PC-9 (cell line): ENCODE results near the gene ELAC1. TPM values are rescaled to one million over a fixed set of nuclear protein-coding genes. Genes with fewer than 3 reads are reported as not detected.
"Not testable (repeated sequence)": the region's sequence is repeated elsewhere in the genome, so short reads cannot be mapped to it uniquely, and the experiment has no call there.

ENCODE experiments used
- BruUV-seq: library from RNA; stranded (reverse); fragments of 400-500 nt; replicated peaks from 2 replicates; lab custom pipeline; 2021; lab: Mats Ljungman, UMichigan
- CTCF ChIA-PET: fragments of 300-600 bp; sonication (Branson Sonifier 250); formaldehyde crosslinking; loops from one replicate; lab custom pipeline; 2022; ENCODE audit warnings: antibody characterized with exemption; lab: Charles Lee
- POLR2A ChIA-PET: fragments of 300-600 bp; sonication (Branson Sonifier 250); formaldehyde crosslinking; loops from one replicate; lab custom pipeline; 2022; ENCODE audit warnings: antibody characterized with exemption; ENCODE audit not compliant: unreplicated experiment; lab: Charles Lee
- DNase-seq, 2 experiments: peaks; one replicate each; pipeline versions ENCODE4 v3.0.0 to v3.0.0-alpha.2; 2015 to 2022; ENCODE audit warnings: mixed read lengths in 1 of 2
- H2AFZ ChIP-seq: fragments of 200-600 bp; sonication (generic); 2 replicates; pipeline ENCODE4 v1.8.1; 2017; ENCODE audit warnings: antibody characterized with exemption
- H3F3A ChIP-seq: fragments of 200-600 bp; sonication (generic); 2 replicates; pipeline ENCODE4 v1.8.1; 2017; ENCODE audit warnings: antibody characterized with exemption, mild to moderate bottlenecking, low read depth; ENCODE audit not compliant: insufficient read depth
- H3K27ac ChIP-seq: fragments of 200-600 bp; sonication (generic); 2 replicates; pipeline ENCODE4 v1.6.1; 2016; ENCODE audit warnings: mixed run types
- H3K27me3 ChIP-seq: fragments of 200-600 bp; sonication (generic); 2 replicates; pipeline ENCODE4 v1.6.1; 2016; ENCODE audit warnings: low read depth, mixed run types; ENCODE audit not compliant: insufficient read depth
- H3K36me3 ChIP-seq: fragments of 200-600 bp; sonication (generic); 2 replicates; pipeline ENCODE4 v1.6.1; 2016; ENCODE audit warnings: low read depth, mixed run types
- H3K4me1 ChIP-seq: fragments of 200-600 bp; sonication (generic); replicated peaks from 2 replicates; pipeline ENCODE4 v1.6.1; 2016; ENCODE audit warnings: mixed run types; ENCODE audit not compliant: insufficient read depth
- H3K4me2 ChIP-seq: fragments of 200-600 bp; sonication (generic); 2 replicates; pipeline ENCODE4 v1.6.1; 2017; ENCODE audit warnings: mixed run types
- H3K4me3 ChIP-seq: fragments of 200-600 bp; sonication (generic); 2 replicates; pipeline ENCODE4 v1.6.1; 2016; ENCODE audit warnings: mixed run types
- H3K79me2 ChIP-seq: fragments of 200-600 bp; sonication (generic); 2 replicates; pipeline ENCODE4 v1.6.1; 2017; ENCODE audit warnings: low read depth, mixed run types
- H3K9me2 ChIP-seq: fragments of 200-600 bp; sonication (generic); 2 replicates; pipeline ENCODE4 v1.8.1; 2017; ENCODE audit warnings: mild to moderate bottlenecking; ENCODE audit not compliant: insufficient read depth
- H3K9me3 ChIP-seq: fragments of 200-600 bp; sonication (generic); 2 replicates; pipeline ENCODE4 v1.8.1; 2016; ENCODE audit warnings: low read depth; ENCODE audit not compliant: insufficient read depth
- H4K20me1 ChIP-seq: fragments of 200-600 bp; sonication (generic); 2 replicates; pipeline ENCODE4 v1.8.1; 2017; ENCODE audit not compliant: insufficient read depth
- EZH2 ChIP-seq: fragments of 200-600 bp; sonication (generic); IDR thresholded peaks from 2 replicates; pipeline ENCODE4 v1.8.0; 2017; ENCODE audit warnings: antibody characterized with exemption, low read depth
- intact Hi-C: fragments of 100-400 bp; cut with micrococcal nuclease; formaldehyde crosslinking; loops from one replicate; pipeline ENCODE4 v1.10.0; 2022; ENCODE audit not compliant: unreplicated experiment
- total RNA-seq: library from RNA; stranded (reverse); gene quantifications from 2 replicates; pipeline ENCODE4 v1.2.3, GENCODE V29; 2021
- TF ChIP-seq, protein P1 (sequence below): fragments of 200-600 bp; sonication (generic); conservative IDR thresholded peaks from 2 replicates; pipeline ENCODE4 v1.6.1; 2017; ENCODE audit warnings: mixed run types, antibody characterized with exemption, mild to moderate bottlenecking, moderate library complexity

ELAC1 gene
- total RNA-seq, 1 experiment from 2014 or later, result 6.0 TPM

DNA sequence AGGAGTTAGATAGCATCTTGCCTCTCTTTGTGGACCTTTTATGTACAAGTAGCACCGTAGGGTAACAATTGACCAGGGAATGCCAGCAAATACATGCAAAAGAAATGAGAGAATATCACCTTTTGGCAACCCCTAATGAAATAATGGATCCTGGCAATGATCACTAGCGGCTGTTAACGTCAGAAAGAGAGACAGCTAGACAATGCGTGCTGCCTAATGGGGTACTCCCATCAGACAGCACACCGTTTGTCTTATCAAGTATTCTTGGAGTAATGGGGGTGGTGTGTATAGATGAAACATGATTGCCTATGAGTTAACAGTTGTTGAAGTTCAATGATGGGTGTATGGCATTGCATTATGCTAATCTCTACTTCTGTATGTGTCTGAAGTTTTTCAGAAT, 1.6 kb downstream of the ELAC1 start:
- TF ChIP-seq EZH2, result no peak
- TF ChIP-seq, protein P1, sequence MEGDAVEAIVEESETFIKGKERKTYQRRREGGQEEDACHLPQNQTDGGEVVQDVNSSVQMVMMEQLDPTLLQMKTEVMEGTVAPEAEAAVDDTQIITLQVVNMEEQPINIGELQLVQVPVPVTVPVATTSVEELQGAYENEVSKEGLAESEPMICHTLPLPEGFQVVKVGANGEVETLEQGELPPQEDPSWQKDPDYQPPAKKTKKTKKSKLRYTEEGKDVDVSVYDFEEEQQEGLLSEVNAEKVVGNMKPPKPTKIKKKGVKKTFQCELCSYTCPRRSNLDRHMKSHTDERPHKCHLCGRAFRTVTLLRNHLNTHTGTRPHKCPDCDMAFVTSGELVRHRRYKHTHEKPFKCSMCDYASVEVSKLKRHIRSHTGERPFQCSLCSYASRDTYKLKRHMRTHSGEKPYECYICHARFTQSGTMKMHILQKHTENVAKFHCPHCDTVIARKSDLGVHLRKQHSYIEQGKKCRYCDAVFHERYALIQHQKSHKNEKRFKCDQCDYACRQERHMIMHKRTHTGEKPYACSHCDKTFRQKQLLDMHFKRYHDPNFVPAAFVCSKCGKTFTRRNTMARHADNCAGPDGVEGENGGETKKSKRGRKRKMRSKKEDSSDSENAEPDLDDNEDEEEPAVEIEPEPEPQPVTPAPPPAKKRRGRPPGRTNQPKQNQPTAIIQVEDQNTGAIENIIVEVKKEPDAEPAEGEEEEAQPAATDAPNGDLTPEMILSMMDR, result no peak
- ChIA-PET POLR2A (no interaction called here), CTCF (no interaction called here)
- Histone ChIP-seq H3K4me1 (peaks cover 28% of the 10 kb centered on the region), H2AFZ (no peak overlapping the region), H3K9me2 (no peaks in the 10 kb centered on the region), H3K36me3 (0 out of 2 replicates have a peak, but pooled peaks cover under 1% of the 10 kb centered on the region), H3K27me3 (no peaks in the 10 kb centered on the region), H3K4me2 (peak overlapping the region; percentile 92), H3K27ac (no peak overlapping the region), H3F3A (peaks cover 7% of the 10 kb centered on the region; the same call in 1 of the 2 replicates), H4K20me1 (no peaks in the 10 kb centered on the region; the same call in 1 of the 2 replicates), H3K4me3 (peak overlapping the region; percentile 94; the same call in 1 of the 2 replicates), H3K9me3 (no peaks in the 10 kb centered on the region), H3K79me2 (peaks cover 18% of the 10 kb centered on the region)
- intact Hi-C loops, result no loop called here
- no peak for DNase-seq
- BruUV-seq, result no TSS peak

DNA sequence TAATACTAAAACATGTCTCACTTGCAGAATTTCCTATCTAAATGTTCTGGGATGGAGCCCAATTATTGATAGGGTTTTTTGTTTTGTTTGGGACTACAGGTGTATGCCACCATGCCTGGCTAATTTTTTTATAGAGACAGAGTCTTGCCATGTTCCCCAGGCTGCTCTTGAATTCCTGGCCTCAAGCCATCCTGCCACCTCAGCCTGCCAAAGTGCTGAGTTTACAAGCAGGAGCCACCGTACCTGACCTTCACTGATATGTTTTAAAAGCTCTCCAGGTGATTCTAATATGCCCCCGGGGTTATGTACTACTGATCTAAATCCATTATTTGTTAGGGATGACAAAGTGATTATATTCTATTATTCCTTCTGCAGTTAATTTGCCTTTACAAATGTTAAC, 2.2 kb downstream of the ELAC1 start:
- intact Hi-C loops, result no loop called here
- DNase-seq, result peak; percentile 8 to 49
- BruUV-seq, result no TSS peak
- Histone ChIP-seq H3K9me2 (no peaks in the 10 kb centered on the region), H3K36me3 (peaks cover 5% of the 10 kb centered on the region; the same call in 1 of the 2 replicates), H3K27ac (no peak overlapping the region), H3K4me3 (no peak overlapping the region), H3F3A (peaks cover 7% of the 10 kb centered on the region; the same call in 1 of the 2 replicates), H3K4me2 (0 out of 2 replicates have a peak overlapping the region, but pooled peaks have one; percentile 2), H3K27me3 (no peaks in the 10 kb centered on the region), H3K4me1 (peaks cover 28% of the 10 kb centered on the region), H3K79me2 (peaks cover 18% of the 10 kb centered on the region), H4K20me1 (no peaks in the 10 kb centered on the region; the same call in 1 of the 2 replicates), H2AFZ (no peak overlapping the region), H3K9me3 (no peaks in the 10 kb centered on the region)
- CTCF ChIA-PET, result no interaction called here
- POLR2A ChIA-PET, result no interaction called here
- TF ChIP-seq EZH2, result no peak
- TF ChIP-seq, protein P1, result no peak

DNA sequence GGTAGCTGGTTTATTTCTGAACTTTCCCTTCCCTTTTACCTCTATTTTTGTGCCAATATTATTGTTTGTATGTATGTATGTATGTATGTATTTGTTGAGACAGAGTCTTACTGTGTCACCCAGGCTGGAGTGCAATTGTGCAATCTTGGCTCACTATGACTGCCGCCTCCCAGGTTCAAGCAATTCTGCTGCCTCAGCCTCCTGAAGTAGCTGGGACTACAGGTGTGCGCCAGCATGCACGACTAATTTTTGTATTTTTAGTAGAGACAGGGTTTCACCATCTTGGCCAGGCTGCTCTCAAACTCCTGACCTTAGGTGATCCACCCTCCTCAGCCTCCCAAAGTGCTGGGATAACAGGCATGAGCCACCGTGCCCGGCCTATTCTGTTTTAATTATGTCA, 4.6 kb downstream of the ELAC1 start:
- H3K27ac ChIP-seq, H3K4me3 ChIP-seq, H3K9me2 ChIP-seq, DNase-seq, CTCF ChIA-PET, POLR2A ChIA-PET, H3K9me3 ChIP-seq, H3F3A ChIP-seq, intact Hi-C loops, H3K4me2 ChIP-seq, H2AFZ ChIP-seq, H3K27me3 ChIP-seq, BruUV-seq, H4K20me1 ChIP-seq: not testable (repeated sequence)
- H3K36me3 ChIP-seq, result peaks cover 24% of the 10 kb centered on the region
- peaks cover 26% of the 10 kb centered on the region for H3K4me1 ChIP-seq
- H3K79me2 ChIP-seq, result peaks cover 18% of the 10 kb centered on the region
